NT2/D1 (cell line): Measurements from ENCODE around the gene TAPT1.

Experiments
- YY1 ChIP-seq: IDR thresholded peaks from 2 replicates; pipeline ENCODE4 v1.6.1; 2011; ENCODE audit not compliant: insufficient read length, insufficient read depth
- ZNF274 ChIP-seq: IDR thresholded peaks from 2 replicates; pipeline ENCODE4 v1.6.1; 2011; ENCODE audit warnings: mild to moderate bottlenecking, low read depth, low read length

GRCh38 chr4:16183604-16184003, 42.7 kb downstream of the TAPT1 start:
- TF ChIP-seq YY1 (no peak), ZNF274 (no peak)
